DMS 273 treated with DMSO at 0.1 percent for 48 hours (cell line): ENCODE data around the gene GLI3.
A peak's percentile ranks its signal among the peaks of the same experiment; 100 is the strongest.

Experiments
- DNase-seq: peaks from one replicate; lab custom pipeline; 2025; lab: John Stamatoyannopoulos, UW

GLI3 gene

GRCh38 chr7:42236976-42237810, at the start of gene GLI3:
GLI3 (minus strand) TSS chr7:42237209; CDS start chr7:42223253, 13,956 bp downstream.
- DNase-seq, result peak; percentile 33

DNA sequence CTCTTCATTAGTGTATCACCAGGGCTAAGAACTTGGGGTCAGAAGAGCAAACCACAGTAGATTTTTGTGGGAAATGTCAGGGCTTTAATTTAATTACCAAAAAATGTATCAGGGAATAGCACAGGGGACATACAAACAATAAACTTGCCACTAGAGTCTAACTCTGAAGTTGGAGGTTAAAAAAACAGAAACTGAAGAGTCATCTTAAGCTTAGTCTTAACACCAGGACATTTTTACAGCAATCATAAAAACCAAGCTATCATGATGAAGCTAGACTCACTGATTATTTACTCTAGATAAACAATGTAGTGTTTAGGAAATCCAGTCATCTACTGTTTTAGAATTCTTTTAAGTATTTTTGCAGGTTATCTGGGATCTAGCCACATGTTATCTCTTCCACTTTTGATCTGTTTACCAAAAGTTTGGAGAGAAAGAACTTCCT, 48.4 kb upstream of the GLI3 start:
- DNase-seq, result no peak

DNA sequence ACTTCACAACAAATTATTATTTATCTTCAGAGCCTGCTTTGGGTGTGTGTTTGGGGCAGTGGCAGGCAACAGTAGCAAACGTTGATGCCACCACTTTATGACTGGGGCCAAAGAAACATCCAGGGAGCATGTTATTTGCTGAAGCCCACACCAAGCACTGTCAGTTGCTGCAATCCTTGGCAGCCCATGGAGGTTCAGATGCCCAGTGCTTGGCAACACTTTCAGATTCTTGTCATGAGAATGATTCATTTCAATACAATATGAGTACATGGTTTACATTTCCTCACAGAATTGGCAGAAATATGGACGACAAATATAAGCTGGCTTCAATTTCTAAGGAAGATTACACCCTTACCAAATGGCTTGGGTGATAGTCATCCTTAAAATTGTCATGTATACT, 46.5 kb upstream of the GLI3 start:
- no peak for DNase-seq

DNA sequence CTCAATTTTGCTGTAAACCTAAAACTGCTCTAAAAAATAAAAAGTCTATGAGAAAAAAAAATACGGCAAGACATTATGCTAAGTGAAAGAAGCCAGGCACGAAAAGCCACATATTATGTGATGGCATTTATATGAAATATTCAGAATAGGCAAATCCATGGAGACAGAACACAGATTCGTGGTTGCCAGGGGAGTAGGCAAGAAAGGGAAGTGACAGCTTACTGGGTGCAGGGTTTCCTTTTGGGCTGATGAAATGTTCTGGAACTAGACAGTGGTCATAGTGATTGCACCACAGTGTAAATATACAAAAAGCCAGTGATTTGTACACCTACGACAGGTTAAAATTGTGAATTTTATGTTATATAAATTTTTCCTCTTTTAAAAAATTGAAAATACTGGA, 41.3 kb upstream of the GLI3 start:
- no peak for DNase-seq

DNA sequence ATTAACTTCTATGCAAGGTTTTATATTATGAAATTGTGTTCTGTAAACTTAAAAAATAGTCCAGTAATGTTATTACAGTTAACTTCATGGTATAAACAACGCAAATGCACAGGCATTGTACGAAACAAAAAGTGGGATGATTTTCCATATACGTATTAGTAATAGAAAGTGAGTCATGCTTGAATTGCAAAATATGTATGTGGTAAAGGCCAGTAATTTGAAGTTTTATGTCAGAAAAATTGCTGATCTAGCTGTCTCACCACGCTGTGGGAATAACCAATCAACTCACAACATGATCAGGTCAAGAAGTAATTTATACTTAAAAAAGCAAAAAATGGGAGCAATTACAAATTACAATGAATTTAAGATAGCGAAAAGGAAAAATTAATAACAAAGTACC, 37.0 kb upstream of the GLI3 start:
- DNase-seq, result no peak

GRCh38 chr7:42272793-42273665, 36.0 kb upstream of the GLI3 start:
- no peak for DNase-seq

DNA sequence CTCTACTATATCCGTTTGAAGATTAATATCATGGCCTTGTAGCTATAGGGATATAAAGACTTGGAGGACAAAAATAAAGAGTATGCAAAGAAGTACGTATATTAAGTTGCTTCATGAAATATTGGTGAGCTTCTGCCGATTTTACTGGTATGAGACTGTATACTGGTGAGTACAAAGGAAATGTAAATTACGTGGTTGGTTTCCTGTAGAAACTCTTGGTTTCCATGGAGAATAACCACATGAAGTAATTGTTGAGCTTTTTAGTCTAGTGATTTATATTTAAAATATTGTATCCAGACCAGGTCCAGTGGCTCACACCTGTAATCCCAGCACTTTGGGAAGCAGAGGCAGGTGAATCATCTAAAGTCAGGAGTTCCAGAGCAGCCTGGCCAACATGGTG, 32.2 kb upstream of the GLI3 start:
- no peak for DNase-seq

DNA sequence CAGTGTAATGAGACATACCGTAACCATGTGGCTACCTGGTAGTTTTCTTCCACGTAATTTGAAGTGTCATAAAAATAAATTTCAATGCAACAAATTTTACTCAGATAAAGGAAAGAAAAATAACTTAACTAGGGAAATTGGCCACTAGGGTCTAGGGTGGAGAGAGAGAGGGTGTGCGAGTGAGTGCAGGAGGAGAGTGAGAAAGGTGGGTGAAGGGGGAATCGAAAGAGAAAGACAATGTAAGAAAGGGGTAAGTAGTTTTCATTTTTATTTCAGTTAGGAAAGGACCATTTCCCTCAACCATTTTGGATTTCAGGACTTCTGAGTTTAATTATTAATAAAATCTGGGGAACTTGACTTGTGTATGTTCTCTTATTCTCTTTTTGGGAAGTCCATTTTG, 27.7 kb upstream of the GLI3 start:
- DNase-seq, result no peak

GRCh38 chr7:42263971-42264370, 27.0 kb upstream of the GLI3 start:
- DNase-seq, result no peak

DNA sequence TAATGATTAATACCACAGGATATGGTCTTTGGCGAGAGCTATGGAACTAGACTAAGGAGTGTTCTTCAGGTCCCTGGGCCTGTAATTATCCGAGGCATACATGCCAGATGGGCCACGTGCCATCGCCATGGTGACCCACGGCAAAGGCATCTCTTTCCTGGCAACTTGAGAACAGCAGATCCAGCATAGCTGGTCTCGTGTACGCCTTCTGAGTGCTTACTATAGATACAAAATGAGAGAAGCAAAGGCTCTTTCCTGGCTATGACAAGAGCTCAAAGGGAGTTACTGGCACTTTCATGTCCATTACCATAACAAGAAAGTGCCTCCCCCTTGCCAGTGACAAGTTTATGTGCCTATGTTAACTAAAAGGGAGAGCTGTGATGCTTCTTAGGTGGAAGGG, 26.0 kb upstream of the GLI3 start:
- DNase-seq, result peak; percentile 32

DNA sequence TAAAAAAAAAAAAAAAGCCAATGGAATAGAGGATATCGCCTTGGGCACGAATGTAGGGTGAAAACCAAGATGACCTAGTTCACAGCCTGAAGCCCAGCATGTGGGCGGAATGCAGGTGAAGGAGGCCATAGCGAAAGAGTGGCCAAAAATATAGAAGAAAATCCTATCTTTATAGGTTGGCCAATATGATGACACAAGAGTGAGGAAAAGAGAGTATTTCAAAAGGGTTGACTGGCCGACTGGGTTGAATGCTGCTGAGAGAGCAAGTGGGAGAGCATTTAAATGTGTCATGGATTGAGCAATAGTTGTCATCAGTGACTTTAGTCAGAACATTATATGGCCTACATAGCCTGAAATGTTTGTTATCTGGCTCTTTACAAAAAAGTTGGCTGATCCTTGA, 17.2 kb upstream of the GLI3 start:
- DNase-seq, result no peak

DNA sequence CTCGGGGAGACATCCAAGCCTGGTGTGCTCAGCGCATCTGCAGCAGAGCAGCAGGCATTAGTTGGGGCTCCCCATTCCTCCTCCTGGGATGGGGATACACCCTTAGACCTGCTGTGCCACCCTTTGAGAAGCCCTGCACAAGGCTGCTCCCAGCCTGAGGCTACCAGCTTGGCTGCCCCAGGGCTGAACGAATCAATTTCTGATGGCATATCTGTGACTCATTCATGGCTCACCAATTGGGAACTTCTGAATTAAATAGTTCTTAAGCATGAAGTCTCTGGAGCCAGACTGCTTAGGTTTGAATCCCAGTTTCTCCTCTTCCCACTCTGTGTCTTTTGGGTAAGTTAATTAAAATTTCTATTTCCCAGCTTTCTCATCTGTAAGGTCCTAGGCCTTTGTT, 16.3 kb upstream of the GLI3 start:
- no peak for DNase-seq

DNA sequence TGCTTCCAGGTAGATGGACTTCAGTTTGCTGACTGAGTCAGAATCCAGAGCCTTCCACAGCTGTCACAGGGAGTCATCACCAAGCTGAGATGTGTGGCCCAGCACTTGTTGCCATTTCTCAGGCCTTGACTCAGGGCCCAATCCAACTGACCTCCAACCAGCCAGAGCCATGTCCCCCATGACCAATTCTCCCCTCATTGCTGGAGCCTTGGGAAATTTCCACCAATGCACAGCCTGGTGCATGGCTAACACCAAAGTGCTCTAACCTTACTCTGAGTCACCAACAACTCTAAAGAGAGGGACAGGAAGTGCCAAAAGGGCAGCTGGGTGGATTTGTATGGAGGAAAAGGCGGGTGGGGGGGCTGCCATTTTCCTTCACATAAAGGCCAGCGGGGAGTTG, 13.4 kb upstream of the GLI3 start:
- DNase-seq, result no peak

- DNase-seq, result no peak
Observed at GRCh38 chr7:42248579-42248978, 11.6 kb upstream of the GLI3 start.

DNA sequence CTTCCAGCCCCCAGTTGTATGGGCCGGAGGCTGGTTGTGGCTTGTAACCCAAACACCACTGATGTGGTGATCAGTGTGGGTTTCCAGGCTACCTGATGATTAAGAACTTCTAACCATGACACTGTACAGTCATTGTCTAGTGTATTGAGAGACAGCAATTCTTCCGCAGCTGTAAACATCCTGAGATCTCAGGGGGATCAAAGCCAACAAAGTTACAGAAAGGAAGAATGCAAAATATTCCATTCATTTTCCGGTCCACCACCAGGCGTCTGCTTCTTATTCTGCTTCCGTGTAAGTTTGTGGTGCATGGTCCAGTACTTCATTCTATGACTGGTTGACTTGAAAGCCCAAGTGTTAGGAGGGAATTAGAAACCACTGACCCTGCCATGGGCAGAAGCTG, 10.3 kb upstream of the GLI3 start:
- no peak for DNase-seq

DNA sequence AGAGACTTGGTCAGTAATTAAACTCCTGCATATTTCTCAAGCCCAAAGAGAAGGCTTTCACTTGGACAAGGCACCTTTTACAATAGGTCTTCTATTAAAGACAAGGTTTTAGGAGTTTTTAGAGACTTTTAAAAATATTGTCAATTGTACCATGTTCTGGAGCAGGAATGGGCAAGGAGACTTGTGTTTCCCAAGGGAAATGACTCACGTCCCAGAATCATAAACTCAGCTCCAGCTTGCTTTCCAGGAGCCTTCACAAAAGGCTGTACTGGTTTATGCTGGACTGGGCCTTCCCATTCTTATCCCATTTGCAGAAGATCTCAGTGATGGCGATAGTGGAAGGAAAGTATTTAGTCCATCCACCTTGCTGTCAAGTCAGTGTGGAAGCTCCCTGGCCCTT, 7.8 kb upstream of the GLI3 start:
- DNase-seq, result no peak

- no peak for DNase-seq
Observed at GRCh38 chr7:42242381-42242780, 5.4 kb upstream of the GLI3 start.

DNA sequence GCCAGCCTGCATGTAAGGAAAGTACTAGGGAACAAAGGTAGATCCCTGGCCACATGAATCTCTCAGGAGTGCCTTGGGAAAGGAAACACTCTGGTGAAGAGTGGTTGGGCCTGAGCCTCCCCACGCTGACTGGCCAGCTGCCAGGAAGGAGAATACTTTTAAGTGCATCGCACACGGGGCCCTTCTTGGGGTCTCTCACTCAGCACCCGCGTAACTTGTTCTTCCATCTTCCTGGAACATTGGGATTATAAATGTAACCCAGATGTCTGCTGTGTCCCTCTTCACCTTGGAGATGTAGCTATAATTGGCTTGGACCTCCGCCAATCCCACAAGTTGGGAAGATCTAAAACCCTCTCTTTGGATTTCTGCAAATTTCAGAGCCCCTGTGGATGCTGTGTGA, 4.4 kb upstream of the GLI3 start:
- no peak for DNase-seq

- DNase-seq, result no peak
Observed at GRCh38 chr7:42240416-42240815, 3.4 kb upstream of the GLI3 start.

GRCh38 chr7:42238709-42239366, 1.8 kb upstream of the GLI3 start:
- no peak for DNase-seq

- no peak for DNase-seq
Observed at GRCh38 chr7:42237811-42238541, 967 bp upstream of the GLI3 start.
